ENCODE measurements around the gene LAMTOR2. TPM values are rescaled to one million over a fixed set of nuclear protein-coding genes. Genes with fewer than 3 reads are reported as not detected.

The LAMTOR2 gene
- total RNA-seq, 1 donor from 2014 or later = 60.1 TPM

DNA sequence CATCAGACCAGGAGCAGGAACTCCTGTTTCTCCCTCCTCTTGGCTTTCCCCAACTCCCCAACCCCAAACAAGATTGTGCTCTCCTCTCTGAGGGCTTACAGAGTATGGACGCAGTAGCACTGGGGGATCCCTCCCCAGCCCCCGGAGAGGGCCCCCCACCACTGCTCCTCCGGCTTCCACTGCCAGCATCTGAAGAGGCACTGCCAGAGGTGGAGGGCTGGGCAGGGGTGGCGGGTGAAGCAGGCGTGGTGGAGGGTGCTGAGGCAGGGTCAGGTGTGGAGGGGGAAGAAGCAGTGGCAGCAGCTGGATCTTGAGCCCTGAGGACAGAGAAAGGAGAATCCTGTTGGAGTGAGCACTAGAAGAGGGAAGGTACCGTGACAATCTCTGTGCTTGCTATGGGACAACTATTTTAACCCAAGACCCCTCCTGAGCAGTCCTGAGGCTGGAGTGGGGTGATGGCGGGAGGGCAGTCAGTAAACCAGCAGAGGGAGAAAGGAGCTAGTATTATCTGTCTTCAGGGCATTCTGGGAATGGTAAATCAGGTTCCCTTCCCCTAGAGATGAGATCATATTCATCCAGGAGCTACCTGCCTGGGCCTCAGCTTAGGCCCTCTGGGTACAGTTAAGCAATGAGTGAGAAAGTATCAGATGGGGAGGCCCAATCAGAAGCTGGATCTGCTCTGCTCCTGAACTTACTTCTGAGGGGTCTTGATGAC, 3.4 kb upstream of the LAMTOR2 start:
- Mint-ChIP-seq H3K27ac (ENCODE audit: unreplicated experiment) (peak overlapping the region; percentile 83), H3K4me3 (ENCODE audit: unreplicated experiment) (peak overlapping the region; percentile 54)

GRCh38 chr1:156052862-156053767, 1.5 kb upstream of the LAMTOR2 start:
- FAIRE-seq = no peak
- H3K4me1 Mint-ChIP-seq (ENCODE audit: low read depth, unreplicated experiment) = peaks cover 10% of the 10 kb centered on the region

More for the DNA sequence above, 3.4 kb upstream of the LAMTOR2 start:
- Histone ChIP-seq H3K4me2 (ENCODE audit: low read length) (no peak overlapping the region), H3K4me3 (ENCODE audit: insufficient read depth, low read depth, low read length) (no peak overlapping the region), H3K9me3 (ENCODE audit: insufficient read depth, low read depth, low read length) (no peaks in the 10 kb centered on the region), H3K27ac (ENCODE audit: low read depth, low read length) (no peak overlapping the region), H3K4me1 (ENCODE audit: insufficient read depth, low read length) (peaks cover 6% of the 10 kb centered on the region), H4K20me1 (ENCODE audit: insufficient read depth, low read length) (peaks cover 27% of the 10 kb centered on the region), H3K36me3 (ENCODE audit: insufficient read depth, low read length) (peaks cover 16% of the 10 kb centered on the region), H3K27me3 (ENCODE audit: insufficient read depth, low read length) (no peaks in the 10 kb centered on the region), H3K9ac (ENCODE audit: low read length) (no peak overlapping the region), H2AFZ (ENCODE audit: low read depth, low read length) (no peak overlapping the region), H3K79me2 (ENCODE audit: insufficient read depth, low read length) (peaks cover 34% of the 10 kb centered on the region)
- DNase-seq (ENCODE audit: low read depth) (no peak), FAIRE-seq (no peak)
- H3K36me3 Mint-ChIP-seq (ENCODE audit: low read depth, unreplicated experiment) = peaks cover 29% of the 10 kb centered on the region
- H3K27me3 Mint-ChIP-seq (ENCODE audit: low read depth, unreplicated experiment) = no peaks in the 10 kb centered on the region
- TF ChIP-seq, protein P1, sequence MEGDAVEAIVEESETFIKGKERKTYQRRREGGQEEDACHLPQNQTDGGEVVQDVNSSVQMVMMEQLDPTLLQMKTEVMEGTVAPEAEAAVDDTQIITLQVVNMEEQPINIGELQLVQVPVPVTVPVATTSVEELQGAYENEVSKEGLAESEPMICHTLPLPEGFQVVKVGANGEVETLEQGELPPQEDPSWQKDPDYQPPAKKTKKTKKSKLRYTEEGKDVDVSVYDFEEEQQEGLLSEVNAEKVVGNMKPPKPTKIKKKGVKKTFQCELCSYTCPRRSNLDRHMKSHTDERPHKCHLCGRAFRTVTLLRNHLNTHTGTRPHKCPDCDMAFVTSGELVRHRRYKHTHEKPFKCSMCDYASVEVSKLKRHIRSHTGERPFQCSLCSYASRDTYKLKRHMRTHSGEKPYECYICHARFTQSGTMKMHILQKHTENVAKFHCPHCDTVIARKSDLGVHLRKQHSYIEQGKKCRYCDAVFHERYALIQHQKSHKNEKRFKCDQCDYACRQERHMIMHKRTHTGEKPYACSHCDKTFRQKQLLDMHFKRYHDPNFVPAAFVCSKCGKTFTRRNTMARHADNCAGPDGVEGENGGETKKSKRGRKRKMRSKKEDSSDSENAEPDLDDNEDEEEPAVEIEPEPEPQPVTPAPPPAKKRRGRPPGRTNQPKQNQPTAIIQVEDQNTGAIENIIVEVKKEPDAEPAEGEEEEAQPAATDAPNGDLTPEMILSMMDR (IDR thresholded peaks at IDR 0.05; ENCODE audit: insufficient read depth, low read depth, low read length) = no peak
- no peak for TF ChIP-seq EZH2 (IDR thresholded peaks at IDR 0.05; ENCODE audit: insufficient read depth, low read length)
- no peaks in the 10 kb centered on the region for H3K9me3 Mint-ChIP-seq (ENCODE audit: unreplicated experiment)
- H3K4me1 Mint-ChIP-seq (ENCODE audit: low read depth, unreplicated experiment) = peaks cover 10% of the 10 kb centered on the region

More at GRCh38 chr1:156052862-156053767, 1.5 kb upstream of the LAMTOR2 start:
- Histone ChIP-seq H3K4me2 (ENCODE audit: low read length) (peak overlapping the region; percentile 87), H3K9ac (ENCODE audit: low read length) (peak overlapping the region; percentile 82), H3K4me1 (ENCODE audit: insufficient read depth, low read length) (peaks cover 6% of the 10 kb centered on the region), H3K4me3 (ENCODE audit: insufficient read depth, low read depth, low read length) (peak overlapping the region; percentile 83), H2AFZ (ENCODE audit: low read depth, low read length) (peak overlapping the region; percentile 66), H3K36me3 (ENCODE audit: insufficient read depth, low read length) (peaks cover 16% of the 10 kb centered on the region), H3K27me3 (ENCODE audit: insufficient read depth, low read length) (no peaks in the 10 kb centered on the region), H4K20me1 (ENCODE audit: insufficient read depth, low read length) (peaks cover 31% of the 10 kb centered on the region), H3K27ac (ENCODE audit: low read depth, low read length) (peak overlapping the region; percentile 22), H3K9me3 (ENCODE audit: insufficient read depth, low read depth, low read length) (no peaks in the 10 kb centered on the region), H3K79me2 (ENCODE audit: insufficient read depth, low read length) (peaks cover 40% of the 10 kb centered on the region)
- Mint-ChIP-seq H3K9me3 (ENCODE audit: unreplicated experiment) (no peaks in the 10 kb centered on the region), H3K27ac (ENCODE audit: unreplicated experiment) (peak overlapping the region; percentile 91), H3K4me3 (ENCODE audit: unreplicated experiment) (peak overlapping the region; percentile 98), H3K27me3 (ENCODE audit: low read depth, unreplicated experiment) (no peaks in the 10 kb centered on the region), H3K36me3 (ENCODE audit: low read depth, unreplicated experiment) (peaks cover 33% of the 10 kb centered on the region)
- peak; percentile 54 for DNase-seq (ENCODE audit: low read depth)
- no peak for TF ChIP-seq EZH2 (IDR thresholded peaks at IDR 0.05; ENCODE audit: insufficient read depth, low read length)
- TF ChIP-seq, protein P1 (IDR thresholded peaks at IDR 0.05; ENCODE audit: insufficient read depth, low read depth, low read length) = no peak
